GM21367 (cell line): ENCODE data around the gene MYO5B.
"Not testable (repeated sequence)": the region's sequence is repeated elsewhere in the genome, so short reads cannot be mapped to it uniquely, and the experiment has no call there.

Experiments used
- ATAC-seq: cut with Tn5 transposase; IDR thresholded peaks from one replicate; pipeline ENCODE4 v1.9.1; 2021; ENCODE audit not compliant: unreplicated experiment

MYO5B gene

DNA sequence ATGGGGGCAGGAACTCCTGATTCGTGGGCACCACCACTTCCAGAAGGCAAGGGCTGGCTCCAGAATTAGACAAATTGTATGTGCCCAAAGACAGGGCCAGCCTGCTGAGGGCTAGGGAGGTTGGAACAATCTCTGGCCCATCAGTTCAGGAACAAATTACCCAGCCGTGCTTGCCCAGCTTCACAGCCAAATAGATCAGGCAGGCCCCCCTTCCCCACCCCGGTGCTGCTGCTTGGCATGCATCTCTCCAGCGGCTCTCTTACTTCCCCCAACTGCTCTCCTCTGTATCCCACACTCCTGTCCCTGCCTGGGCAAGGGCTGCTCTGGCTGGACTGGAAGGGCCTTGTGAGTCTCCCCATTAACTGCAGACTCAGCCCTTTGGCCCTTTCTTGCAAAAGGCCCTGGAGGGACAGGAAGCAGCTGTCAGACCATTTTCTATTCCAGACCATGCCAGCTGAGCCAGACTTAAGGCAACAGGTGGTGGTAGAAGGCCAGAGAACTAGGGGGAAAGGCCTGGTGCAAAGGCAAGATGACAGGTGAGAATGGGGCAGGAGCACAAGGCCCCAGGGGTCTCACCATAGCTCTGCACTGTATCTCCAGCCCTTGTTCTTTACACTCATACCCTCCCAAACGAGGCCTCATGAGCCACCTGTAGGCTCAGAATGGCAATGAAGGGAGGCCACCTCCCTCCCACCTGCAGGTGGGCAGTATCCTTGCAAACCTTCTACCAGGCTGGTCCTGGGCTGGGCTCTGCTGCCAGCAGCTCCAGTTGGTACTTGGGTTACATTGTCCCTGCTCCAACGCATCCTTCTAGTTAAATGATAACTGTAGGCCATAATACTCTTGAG is 350.9 kb downstream of the MYO5B start:
- ATAC-seq, result no peak

DNA sequence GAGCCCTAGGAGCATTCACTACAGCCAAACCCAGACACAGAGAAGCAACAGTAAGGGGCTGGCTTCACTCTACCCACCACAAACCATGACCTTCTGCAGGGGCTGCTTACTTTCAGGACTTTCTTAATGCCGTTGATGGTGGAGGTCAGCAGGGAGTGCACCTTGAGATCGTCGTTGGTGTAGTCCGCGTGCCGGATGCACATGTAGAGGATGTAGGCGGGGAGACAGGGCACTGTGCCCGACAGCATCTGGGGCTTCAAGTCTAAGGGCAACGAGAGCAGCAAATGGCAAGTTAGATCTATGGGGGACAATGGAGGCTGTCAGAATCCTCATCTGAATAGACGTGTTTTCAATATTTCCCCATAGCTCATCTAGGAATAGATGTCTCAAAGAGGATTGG is 351.8 kb downstream of the MYO5B start:
- no peak for ATAC-seq

DNA sequence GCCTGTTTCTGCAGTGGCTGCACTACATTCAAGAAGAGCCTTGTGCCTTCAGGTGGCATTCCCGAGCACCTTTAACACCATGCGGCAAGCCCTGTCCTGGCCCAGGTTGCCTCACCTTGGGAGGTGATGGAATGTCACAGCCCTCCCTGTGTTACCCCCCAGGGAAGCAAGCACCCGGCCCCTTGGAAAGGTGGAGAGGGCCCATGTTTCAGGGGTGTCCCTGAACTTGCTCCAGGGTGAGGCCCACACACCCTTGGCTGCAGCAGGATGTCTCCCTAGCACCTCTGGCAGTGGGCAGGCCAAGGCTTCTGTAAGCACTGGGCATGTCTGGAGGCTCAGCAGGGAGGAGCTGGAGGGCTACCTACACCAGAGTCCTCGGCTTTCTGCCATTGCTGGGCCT is 352.3 kb downstream of the MYO5B start:
- no peak for ATAC-seq

DNA sequence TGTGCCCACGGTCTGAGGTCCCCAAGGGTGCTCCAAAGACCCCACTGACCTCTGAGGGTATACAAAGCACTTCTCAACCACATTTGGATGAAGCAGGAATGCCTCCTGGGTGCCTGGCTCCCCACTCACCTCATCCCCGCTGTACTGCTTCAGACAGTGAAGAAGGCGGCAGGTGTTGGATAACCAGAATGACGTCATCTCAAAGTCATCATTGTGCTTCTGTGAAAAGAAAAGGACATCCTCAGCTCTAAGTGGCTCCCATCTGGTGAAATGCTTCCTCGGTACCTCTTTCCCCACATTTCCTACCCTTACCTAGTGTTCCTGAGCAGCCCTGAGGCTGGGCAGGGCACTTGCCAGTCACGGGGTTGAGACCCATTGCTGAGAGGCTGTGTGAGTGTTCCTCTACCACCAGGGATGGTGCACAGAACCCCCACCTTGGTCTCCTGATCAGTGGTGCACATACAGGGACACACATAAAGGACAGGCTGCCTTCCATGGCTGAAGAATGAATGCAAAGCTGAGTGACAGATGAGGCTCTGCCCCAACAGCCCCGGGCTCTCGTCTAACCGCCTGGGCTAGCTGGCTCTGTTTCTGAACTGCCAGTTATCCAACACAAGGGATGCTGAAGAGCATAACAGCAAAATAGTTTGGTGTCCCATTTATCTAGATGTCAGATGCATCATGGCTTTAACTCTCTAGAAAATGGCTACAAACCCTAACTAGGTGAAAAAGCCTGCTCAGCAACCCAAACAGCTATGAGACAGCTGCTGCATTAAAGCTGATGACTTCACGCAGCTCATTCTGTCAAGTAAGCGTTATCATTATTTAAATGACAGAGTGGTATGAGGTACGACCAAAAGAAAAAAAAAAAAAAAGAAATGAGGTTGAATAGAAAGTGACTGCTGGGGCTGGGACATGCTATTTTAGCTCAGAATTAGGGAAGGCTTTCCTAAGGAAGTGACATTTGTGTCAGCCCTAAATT is 353.4 kb downstream of the MYO5B start:
- ATAC-seq, result no peak

DNA sequence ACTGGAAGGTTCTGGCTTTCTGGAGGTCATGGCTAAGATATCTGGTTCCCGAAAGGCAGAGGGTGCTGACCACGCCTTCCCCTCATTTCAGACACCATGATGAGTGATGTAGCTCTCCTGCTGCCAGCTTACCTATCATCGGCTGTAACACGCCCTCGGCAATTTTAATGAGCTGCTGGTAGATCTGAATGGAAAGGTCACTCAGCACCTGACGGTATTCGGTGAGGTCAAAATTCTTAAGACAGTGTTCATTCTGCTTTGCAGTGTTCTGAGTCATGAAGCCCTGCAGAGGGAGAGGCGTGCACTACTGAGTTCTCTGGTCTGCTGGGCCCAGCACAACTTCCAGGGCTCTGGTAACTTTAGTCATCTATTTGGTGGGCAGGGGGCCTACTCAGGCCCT is 355.9 kb downstream of the MYO5B start:
- ATAC-seq, result no peak

DNA sequence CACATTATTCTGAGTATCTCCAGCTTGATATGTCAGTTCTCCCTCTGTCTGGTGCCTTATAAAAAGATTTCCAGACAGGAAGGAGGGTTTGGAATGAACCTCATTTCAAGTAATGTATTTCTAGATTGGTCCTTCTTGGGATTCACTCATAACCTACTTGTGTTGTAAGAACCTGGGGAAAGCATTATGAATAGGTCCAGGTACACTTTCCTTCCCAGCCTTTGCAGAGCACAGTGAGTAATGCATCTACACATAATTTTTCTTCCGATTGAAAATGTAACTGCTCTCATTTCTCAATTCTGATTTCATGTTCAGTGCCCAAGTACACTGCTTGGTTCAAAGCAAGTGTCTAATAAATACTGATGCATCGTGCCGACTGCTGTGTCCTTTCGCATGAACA is 356.6 kb downstream of the MYO5B start:
- no peak for ATAC-seq

DNA sequence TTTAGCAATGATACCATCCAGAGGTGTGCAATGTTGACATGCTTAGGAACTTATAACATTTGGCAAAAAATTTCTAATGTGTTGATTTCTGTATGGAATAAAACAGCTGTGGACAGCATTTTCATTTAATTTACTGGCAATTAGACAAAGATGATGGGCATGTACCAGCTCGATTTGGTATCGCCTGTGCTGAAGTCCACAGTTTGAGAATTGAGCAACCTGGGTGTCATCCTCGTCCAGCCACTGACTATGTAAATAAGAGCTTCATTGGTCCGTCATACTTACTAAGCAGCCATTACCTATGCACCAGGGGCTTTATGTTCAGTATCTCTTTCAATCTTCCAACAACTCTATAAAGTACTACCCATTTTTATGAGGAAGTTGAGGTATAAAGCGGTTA is 357.1 kb downstream of the MYO5B start:
- no peak for ATAC-seq

DNA sequence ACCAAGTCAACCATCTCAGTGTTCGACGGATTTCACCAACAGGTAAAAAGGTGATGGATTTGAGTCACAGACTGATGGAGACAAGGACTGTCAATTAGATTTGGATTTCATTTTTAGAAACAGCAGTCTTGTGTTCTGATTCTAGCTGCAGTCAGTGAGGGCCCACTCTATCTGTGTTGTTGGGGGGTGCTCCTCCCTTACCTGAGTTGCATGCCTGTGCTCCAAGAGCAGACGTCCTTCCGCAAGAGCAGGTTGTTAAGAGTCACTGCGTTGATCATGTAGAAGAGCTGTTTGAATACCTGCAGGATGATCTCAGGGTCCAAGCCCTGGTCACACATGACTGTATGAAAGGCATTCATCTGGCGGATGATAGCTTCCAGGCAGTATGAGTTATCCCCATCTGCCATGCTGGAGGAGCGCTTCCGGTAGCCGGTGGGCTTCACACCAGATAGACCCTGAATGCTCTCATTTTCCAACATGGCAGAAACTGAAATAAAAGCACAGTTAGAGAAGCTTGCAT is 357.6 kb downstream of the MYO5B start:
- not testable (repeated sequence) for ATAC-seq

DNA sequence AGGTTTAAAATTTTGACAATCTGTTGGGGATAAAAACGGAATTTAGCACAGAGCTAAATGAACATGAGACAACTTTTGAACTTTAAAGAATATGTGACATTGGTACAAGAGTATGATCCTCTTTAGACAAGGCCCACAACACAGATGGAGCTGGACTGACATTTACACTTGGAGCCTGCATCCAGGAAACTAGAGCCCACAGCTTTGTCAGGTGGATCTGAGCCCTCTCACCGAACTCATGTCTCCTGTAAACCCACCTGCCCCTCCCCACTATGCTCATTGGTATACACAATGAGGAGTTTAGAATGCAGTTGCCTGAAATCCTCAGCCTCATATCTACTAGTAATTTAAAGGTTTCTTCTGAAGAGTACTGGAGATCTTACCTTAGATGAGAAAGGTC is 359.5 kb downstream of the MYO5B start:
- ATAC-seq, result no peak

DNA sequence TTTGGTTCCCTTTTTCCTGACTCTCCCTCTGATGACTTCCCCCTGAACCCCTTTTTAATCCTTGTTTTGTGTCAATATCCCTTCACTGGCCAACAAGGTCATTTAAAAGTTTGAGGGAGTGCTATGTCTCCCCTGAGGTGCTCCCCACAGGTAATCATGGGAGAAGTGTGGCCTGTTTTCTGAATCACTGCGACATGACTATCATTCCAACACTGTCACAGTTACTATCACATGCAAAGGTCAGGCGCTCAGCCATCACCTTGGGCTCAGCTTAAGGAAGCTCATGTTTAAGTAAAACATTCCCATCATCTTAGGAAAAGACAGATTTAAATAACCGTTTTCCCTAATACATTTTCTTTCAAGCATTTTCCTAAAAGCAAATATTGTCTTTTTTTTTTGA is 360.7 kb downstream of the MYO5B start:
- ATAC-seq, result no peak

DNA sequence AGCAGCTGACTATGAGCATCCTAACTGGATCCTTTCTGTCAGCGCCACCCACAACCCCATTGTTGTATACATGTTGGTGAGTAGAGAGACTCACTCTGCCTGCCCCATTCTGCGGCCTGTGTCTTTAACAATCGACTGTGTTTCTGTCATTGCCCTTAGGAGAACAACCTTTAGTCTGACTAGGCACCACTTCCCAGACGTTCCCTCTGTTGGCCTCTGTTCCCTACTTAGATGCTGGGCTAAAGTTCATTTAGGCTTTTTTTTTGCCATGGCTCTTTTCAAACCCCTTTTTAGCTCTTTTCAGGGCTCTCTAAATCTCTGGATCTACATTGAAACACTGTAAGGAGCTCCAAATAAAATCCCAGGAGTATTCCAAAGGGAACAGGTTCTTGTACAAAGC is 361.1 kb downstream of the MYO5B start:
- no peak for ATAC-seq

DNA sequence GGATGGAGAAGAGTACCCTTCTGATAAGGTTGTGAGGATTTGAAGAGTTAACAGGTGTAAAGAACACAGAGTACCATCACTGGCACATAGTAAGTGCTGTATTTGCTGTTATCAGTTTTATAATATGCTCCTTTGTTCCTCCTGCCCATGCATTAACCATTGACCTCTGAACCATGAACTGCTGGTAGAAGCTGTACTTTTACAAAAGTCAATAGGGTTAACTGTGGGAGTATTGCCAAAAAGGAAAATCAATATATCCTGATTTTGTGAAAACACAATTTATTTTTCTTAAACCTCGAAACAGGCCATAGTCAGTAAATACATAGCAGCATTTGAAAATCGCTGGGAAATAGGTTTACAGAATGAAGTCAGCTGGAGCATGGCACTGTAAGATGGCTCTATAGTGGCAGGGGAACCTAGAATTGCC is 362.7 kb downstream of the MYO5B start:
- no peak for ATAC-seq

DNA sequence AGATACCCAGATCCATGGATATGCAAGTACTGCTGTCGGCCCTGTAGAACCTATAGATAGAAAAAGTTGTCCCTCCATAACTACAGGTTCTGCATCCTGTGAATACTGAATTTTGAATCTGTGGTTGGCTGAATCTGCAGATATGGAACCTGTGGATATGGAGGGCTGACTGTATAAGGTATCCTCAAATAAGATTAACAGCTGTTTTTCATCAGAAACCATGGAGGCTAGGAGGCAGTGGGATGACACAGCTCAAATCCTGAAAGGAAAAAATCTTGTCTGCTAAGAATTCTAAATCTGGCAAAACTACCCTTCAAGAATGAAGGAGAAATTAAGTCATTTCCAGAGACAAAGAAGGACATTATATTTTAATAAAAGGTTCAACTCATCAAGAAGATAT is 367.0 kb downstream of the MYO5B start:
- no peak for ATAC-seq

DNA sequence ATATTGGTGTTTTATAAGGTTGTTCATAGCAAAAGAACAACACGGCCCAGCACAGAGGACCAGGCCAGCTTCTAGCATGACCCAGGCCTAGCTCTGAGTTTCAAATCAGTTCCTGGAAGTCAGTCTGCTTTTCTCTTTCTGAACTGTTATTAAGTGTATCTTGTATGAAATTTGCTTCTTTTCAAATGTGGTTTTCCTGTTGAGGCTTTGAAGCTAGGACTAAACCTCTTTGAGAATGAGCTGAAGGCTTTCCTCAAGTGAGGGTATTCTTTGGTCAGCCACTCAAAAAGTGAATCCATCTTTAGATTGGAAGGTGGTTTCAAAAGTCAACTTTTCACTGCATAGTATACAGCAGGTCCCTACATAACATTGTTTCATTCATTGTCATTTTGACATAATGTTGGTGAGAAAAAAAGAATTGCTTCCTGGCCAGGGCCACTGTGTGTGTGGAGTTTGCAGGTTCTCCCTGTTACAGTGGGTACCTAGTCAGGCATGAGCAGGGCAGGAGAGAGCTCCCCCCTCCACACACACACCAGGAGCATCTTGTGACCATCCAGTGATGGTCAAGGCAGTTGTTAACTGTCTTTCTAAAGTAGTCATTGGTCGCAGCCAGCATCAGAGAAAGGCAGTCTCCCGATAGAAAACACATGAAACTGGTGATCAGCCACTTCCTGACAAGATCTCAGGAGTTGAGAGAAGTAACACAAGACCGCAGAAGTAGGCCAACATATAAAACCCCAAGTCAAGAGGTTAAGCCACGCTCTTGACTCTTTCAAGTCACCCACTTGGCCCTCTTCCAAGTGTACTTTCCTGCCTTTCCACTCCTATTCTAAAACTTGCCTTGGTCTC is 374.9 kb downstream of the MYO5B start:
- no peak for ATAC-seq

DNA sequence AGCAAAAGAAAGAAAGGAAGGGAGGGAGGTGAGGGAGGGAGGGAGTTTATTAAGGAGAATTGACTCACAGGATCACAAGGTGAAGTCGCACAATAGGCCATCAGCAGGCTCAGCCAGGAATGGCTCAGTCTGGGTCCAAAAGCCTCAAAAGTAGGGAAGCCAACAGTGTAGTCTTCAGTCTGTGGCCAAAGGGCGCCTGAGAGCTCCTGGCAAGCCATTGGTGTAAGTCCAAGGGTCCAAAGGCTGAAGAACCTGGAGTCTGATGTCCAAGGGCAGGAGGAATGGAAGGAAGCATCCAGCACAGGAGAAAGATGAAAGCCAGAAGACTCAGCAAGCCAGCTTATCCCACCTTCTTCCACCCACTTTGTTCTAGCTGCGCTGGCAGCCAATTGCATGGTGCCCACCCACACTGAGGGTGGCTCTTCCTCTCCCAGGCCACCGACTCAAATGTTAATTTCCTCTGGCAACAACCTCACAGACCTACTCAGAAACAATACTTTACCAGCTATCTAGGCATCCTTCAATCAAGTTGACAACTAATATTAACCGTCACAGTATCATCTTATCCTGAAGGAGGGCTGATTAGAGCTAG is 375.8 kb downstream of the MYO5B start:
- ATAC-seq, result no peak

DNA sequence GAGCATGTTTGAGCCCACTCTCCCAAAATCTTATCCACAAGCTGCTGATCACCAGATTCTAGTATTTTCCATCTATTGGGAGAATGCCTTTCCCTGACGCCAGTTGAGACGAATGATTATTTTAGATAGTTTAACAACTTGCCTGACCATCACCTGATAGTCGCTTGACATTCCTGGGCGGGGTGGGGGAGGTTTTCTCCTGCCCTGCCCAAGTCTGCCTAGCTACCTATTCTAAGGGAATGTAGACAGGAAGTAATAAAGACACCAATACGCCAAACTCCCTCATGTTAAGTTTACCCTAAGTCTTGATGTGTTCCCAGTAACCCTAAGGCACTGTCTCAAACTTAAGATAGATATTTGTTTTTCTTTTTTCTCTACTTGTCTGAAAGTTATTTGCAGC is 377.0 kb downstream of the MYO5B start:
- ATAC-seq, result no peak

DNA sequence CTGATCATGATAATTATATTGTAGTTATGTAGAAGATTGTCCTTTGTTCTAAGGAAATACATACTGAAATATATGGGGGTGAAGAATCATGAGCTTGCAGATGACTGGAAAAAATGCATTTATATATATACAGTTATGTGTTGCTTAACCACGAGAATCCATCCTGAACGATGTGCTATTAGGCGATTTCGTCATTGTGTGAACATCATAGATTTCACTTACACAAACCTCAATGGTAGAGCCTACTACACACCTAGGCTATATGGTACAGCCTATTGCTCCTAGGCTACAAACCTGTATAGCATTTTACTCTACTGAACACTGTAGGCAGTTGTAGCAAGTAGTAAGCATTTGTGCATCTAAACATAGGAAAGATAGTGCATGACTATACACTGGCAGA is 379.0 kb downstream of the MYO5B start:
- no peak for ATAC-seq

DNA sequence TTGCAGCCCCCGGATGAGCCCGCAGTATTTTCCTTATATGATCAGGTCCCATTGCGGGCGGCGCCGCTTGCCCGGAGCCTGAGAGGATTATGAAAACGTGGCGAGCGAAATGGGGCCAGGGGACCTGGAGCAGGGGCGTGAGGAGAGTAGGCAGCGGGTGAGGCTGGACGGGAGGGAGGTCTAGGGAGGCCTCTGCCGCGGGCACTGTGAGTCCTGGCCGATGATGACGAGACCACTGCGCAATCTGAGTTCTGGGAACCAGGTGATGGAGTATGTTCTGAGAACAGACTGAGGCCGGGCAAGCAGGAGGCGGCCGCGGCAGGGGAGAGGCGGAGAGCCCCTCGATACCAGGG is 380.8 kb downstream of the MYO5B start:
- ATAC-seq, result peak; percentile 18

DNA sequence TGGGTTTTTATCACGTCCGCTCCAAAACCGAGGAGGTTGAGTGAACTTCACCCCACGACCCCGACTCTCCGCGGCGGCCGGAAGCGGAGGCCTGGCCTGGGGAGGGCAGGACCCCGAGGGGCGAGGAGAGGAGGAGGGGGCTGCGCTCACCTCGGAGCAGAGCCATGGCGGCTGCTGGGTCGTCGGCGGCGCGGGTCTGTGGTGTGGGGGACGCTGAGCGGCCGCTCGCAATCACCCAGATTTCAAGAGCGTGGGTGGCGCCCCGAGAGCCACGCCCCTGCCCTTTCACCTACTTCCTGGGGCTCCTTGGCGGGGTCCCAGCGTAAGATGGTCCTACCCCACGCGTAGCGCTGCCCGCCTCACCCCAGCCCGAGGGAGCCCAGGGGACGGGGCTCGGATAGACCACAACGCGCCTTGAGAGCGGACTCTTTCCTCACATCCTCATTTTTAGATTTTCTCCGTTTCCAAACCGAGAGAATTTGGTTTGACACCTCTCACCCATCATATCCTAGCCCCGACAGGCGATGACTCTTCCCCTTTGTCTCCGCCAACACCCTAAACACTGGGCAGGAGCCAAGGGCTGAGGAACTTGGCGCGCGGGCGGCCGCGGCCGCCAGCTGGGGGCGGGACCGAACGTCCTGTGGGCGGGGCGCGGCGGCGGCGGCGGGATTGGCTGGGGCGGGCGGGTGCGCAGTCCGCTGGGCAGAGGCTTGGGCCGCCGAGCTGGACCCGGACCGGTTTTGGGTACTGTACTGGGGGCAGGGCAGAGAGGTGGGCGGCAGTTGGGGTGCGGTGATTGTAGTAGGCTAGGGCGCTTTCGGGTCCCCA is 381.4 kb downstream of the MYO5B start, which contains the start of gene ACAA2:
ACAA2 (minus strand) TSS at position 215 of the 828 bp plus-strand sequence; CDS start at position 166, 49 bp downstream.
- ATAC-seq, result peak; percentile 86

DNA sequence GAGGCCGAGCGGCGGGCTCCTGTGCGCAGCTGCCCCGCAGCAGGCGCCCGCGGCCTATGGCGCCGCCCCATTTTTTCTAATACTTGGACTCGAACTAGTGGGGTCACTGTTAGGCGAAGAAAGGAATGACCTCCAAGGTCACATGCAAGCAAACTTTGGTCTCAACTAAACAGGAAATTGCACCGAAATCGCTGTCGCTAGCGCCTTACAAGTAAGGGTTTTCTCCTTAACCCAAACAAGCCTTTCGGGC is 382.0 kb downstream of the MYO5B start:
- peak; percentile 25 for ATAC-seq
